UCSD-AML1 (cell line): ENCODE measurements around the gene ZNF492.
"Not testable (repeated sequence)": the region's sequence is repeated elsewhere in the genome, so short reads cannot be mapped to it uniquely, and the experiment has no call there.

Source experiments
- DNase-seq: peaks from one replicate; lab custom pipeline; 2025; ENCODE audit not compliant: unreplicated experiment; lab: John Stamatoyannopoulos, UW

The ZNF492 gene

GRCh38 chr19:22617181-22617580, 16.9 kb upstream of the ZNF492 start:
- DNase-seq, result not testable (repeated sequence)

GRCh38 chr19:22617614-22618320, 16.4 kb upstream of the ZNF492 start:
- no peak for DNase-seq

- DNase-seq, result no peak
Observed at GRCh38 chr19:22619371-22619770, 14.8 kb upstream of the ZNF492 start.

- DNase-seq, result no peak
Observed at GRCh38 chr19:22619932-22620331, 14.2 kb upstream of the ZNF492 start.

- DNase-seq, result no peak
Observed at GRCh38 chr19:22620401-22620800, 13.7 kb upstream of the ZNF492 start.

- DNase-seq, result no peak
Observed at GRCh38 chr19:22620912-22621311, 13.2 kb upstream of the ZNF492 start.

GRCh38 chr19:22622020-22622419, 12.1 kb upstream of the ZNF492 start:
- no peak for DNase-seq

- DNase-seq, result no peak
Observed at GRCh38 chr19:22622901-22623840, 11.0 kb upstream of the ZNF492 start.

- DNase-seq, result no peak
Observed at GRCh38 chr19:22623841-22624221, 10.3 kb upstream of the ZNF492 start.

GRCh38 chr19:22625266-22626035, 8.7 kb upstream of the ZNF492 start:
- DNase-seq, result no peak

GRCh38 chr19:22627526-22627925, 6.6 kb upstream of the ZNF492 start:
- no peak for DNase-seq

- DNase-seq, result no peak
Observed at GRCh38 chr19:22628401-22628800, 5.7 kb upstream of the ZNF492 start.

GRCh38 chr19:22634450-22634827, 315 bp downstream of the ZNF492 start:
- no peak for DNase-seq

- not testable (repeated sequence) for DNase-seq
Observed at GRCh38 chr19:22685493-22685892, 51.4 kb downstream of the ZNF492 start.

GRCh38 chr19:22702661-22703060, 68.5 kb downstream of the ZNF492 start:
- not testable (repeated sequence) for DNase-seq

GRCh38 chr19:22703096-22703495, 69.0 kb downstream of the ZNF492 start:
- not testable (repeated sequence) for DNase-seq

GRCh38 chr19:22708983-22709382, 74.9 kb downstream of the ZNF492 start:
- no peak for DNase-seq
